OCI-LY7 (cell line): ENCODE results near the gene TIMM13. TPM values are rescaled to one million over a fixed set of nuclear protein-coding genes. Genes with fewer than 3 reads are reported as not detected.
A peak's percentile ranks its signal among the peaks of the same experiment; 100 is the strongest.

Source experiments
- BruUV-seq: library from RNA; stranded (reverse); fragments of 400-500 nt; replicated peaks from 2 replicates; lab custom pipeline; 2021; lab: Mats Ljungman, UMichigan
- CTCF ChIA-PET: fragments of 300-600 bp; sonication (Branson Sonifier 250); formaldehyde crosslinking; loops from one replicate; lab custom pipeline; 2022; ENCODE audit warnings: antibody characterized with exemption; ENCODE audit not compliant: unreplicated experiment; lab: Charles Lee
- POLR2A ChIA-PET: fragments of 300-600 bp; sonication (Branson Sonifier 250); formaldehyde crosslinking; loops from one replicate; lab custom pipeline; 2022; ENCODE audit warnings: antibody characterized with exemption; lab: Charles Lee
- DNase-seq: peaks from one replicate; pipeline ENCODE4 v3.0.0-alpha.2; 2015; ENCODE audit warnings: low spot score
- H2AFZ ChIP-seq: fragments of 200-600 bp; sonication (generic), shearing (Covaris generic); 2 replicates; pipeline ENCODE4 v1.6.1; 2014; ENCODE audit warnings: mild to moderate bottlenecking, antibody characterized with exemption, low read length, moderate library complexity
- H3K27ac ChIP-seq: fragments of 200-600 bp; sonication (generic); 2 replicates; pipeline ENCODE4 v1.5.1; 2014; ENCODE audit warnings: mixed run types, low read depth, mild to moderate bottlenecking, moderate library complexity, low read length, inconsistent platforms; ENCODE audit not compliant: poor library complexity, severe bottlenecking
- H3K36me3 ChIP-seq: fragments of 200-600 bp; sonication (generic); 2 replicates; pipeline ENCODE4 v1.6.1; 2014; ENCODE audit warnings: mild to moderate bottlenecking, antibody characterized with exemption, low read length, moderate library complexity, mixed read lengths; ENCODE audit not compliant: insufficient read depth
- H3K4me1 ChIP-seq: fragments of 200-600 bp; sonication (generic); 2 replicates; pipeline ENCODE4 v1.5.1; 2014; ENCODE audit warnings: mild to moderate bottlenecking, low read length; ENCODE audit not compliant: insufficient read depth, poor library complexity, severe bottlenecking
- H3K4me2 ChIP-seq: fragments of 200-600 bp; sonication (generic); 2 replicates; pipeline ENCODE4 v1.6.1; 2014; ENCODE audit warnings: mild to moderate bottlenecking, low read length
- H3K4me3 ChIP-seq: fragments of 200-600 bp; sonication (generic); 2 replicates; pipeline ENCODE4 v1.5.1; 2014; ENCODE audit warnings: mild to moderate bottlenecking, low read depth, low read length; ENCODE audit not compliant: poor library complexity, severe bottlenecking
- H3K79me2 ChIP-seq: fragments of 200-600 bp; sonication (generic); 2 replicates; pipeline ENCODE4 v1.6.1; 2016; ENCODE audit warnings: low read depth, mild to moderate bottlenecking, low read length, moderate library complexity, mixed read lengths; ENCODE audit not compliant: insufficient read depth
- H3K9me2 ChIP-seq: fragments of 200-600 bp; sonication (generic); 2 replicates; pipeline ENCODE4 v1.6.1; 2016; ENCODE audit warnings: mild to moderate bottlenecking, low read length, mixed read lengths; ENCODE audit not compliant: insufficient read depth
- H3K9me3 ChIP-seq: fragments of 200-600 bp; sonication (generic); 2 replicates; pipeline ENCODE4 v1.6.1; 2014; ENCODE audit warnings: mild to moderate bottlenecking, mixed run types, low read length, mixed read lengths
- H4K20me1 ChIP-seq: fragments of 200-600 bp; sonication (generic); 2 replicates; pipeline ENCODE4 v1.6.1; 2014; ENCODE audit warnings: mild to moderate bottlenecking, antibody characterized with exemption, low read length, moderate library complexity, mixed read lengths; ENCODE audit not compliant: insufficient read depth
- EZH2phosphoT487 ChIP-seq: fragments of 200-600 bp; sonication (generic); IDR thresholded peaks from 2 replicates; pipeline ENCODE4 v1.6.1; 2018; ENCODE audit warnings: low read depth, borderline replicate concordance, mild to moderate bottlenecking, mixed run types, antibody characterized with exemption, low read length, moderate library complexity, mixed read lengths
- intact Hi-C: fragments of 100-400 bp; cut with micrococcal nuclease; formaldehyde crosslinking; loops from one replicate; pipeline ENCODE4 v1.10.0; 2022; ENCODE audit not compliant: unreplicated experiment
- total RNA-seq, 2 experiments: library from RNA; depleted of rRNA in 1 of 2; stranded (reverse); fragments of >200 nt in 1 of 2; shearing (Covaris generic) in 1 of 2; gene quantifications; 2 replicates each; pipeline ENCODE4 v1.2.3, GENCODE V29; 2014 to 2022
- TF ChIP-seq, protein P1 (sequence below): fragments of 200-600 bp; sonication (generic); conservative IDR thresholded peaks from 2 replicates; pipeline ENCODE4 v1.5.1; 2014; ENCODE audit warnings: mild to moderate bottlenecking, antibody characterized with exemption, low read length, moderate library complexity, mixed read lengths

Gene TIMM13
- total RNA-seq, 2 experiments from 2014 or later: 55.4 to 120 TPM

DNA sequence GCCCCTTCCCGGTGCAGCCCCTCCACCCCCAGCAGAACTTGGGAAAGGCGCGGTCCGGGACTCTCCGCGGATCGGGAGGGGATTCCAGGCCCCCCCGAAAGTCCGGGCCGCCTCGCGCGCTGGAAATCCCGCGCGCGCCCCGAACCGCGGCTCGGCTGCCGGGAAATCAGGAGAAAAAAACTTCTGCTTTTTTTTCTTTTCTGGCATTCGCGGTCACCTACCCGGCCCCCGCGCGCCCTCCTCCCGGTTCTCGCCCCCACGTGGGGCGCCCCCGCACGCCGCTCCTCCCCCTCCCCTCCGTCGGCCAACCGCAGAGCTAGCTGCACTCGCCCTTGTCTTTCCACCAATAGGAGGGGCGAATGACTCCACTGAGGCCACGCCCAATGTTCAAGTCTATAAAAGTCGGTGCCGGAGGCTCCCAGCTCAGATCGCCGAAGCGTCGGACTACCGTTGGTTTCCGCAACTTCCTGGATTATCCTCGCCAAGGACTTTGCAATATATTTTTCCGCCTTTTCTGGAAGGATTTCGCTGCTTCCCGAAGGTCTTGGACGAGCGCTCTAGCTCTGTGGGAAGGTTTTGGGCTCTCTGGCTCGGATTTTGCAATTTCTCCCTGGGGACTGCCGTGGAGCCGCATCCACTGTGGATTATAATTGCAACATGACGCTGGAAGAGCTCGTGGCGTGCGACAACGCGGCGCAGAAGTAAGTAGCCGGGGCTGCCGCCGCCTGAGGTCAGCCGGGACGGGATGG lies 48.5 kb upstream of the TIMM13 start, which contains the start of gene GADD45B:
GADD45B (plus strand) TSS at position 426 of the 749 bp plus-strand sequence; CDS start at position 658, 232 bp downstream.
- H4K20me1 ChIP-seq: 0 out of 2 replicates have a peak, but pooled peaks cover 4% of the 10 kb centered on the region
- no TSS peak for BruUV-seq
- TF ChIP-seq, protein P1, sequence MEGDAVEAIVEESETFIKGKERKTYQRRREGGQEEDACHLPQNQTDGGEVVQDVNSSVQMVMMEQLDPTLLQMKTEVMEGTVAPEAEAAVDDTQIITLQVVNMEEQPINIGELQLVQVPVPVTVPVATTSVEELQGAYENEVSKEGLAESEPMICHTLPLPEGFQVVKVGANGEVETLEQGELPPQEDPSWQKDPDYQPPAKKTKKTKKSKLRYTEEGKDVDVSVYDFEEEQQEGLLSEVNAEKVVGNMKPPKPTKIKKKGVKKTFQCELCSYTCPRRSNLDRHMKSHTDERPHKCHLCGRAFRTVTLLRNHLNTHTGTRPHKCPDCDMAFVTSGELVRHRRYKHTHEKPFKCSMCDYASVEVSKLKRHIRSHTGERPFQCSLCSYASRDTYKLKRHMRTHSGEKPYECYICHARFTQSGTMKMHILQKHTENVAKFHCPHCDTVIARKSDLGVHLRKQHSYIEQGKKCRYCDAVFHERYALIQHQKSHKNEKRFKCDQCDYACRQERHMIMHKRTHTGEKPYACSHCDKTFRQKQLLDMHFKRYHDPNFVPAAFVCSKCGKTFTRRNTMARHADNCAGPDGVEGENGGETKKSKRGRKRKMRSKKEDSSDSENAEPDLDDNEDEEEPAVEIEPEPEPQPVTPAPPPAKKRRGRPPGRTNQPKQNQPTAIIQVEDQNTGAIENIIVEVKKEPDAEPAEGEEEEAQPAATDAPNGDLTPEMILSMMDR: no peak
- TF ChIP-seq EZH2phosphoT487: no peak
- POLR2A ChIA-PET: interaction anchor here (0.7 to 3.7 kb wide), 23 partner anchors 9 to 499 kb away, joined by 3 to 72 read pairs (median 4); partner anchors contain the start of gene GNG7
- no peaks in the 10 kb centered on the region for H3K9me2 ChIP-seq
- peak; percentile 99 for DNase-seq
- peak within 1 kb of the TSS; percentile 97 for H3K4me3 ChIP-seq
- peak within 1 kb of the TSS; percentile 91 for H3K27ac ChIP-seq
- H3K4me2 ChIP-seq: peak within 1 kb of the TSS; percentile 88
- intact Hi-C loops: loop anchor here (1.0 to 10.0 kb wide), 4 partner anchors 15 to 269 kb away; partner anchors contain the start of genes SLC39A3 and TIMM13
- peaks cover 29% of the 10 kb centered on the region for H3K79me2 ChIP-seq
- H3K9me3 ChIP-seq: no peaks in the 10 kb centered on the region
- CTCF ChIA-PET: interaction anchor here (0.6 to 1.2 kb wide), 6 partner anchors 9 to 149 kb away, joined by 3 to 4 read pairs (median 3); no protein-coding TSS in a partner anchor
- H3K36me3 ChIP-seq: peaks cover 17% of the 10 kb centered on the region
- H3K4me1 ChIP-seq: peaks cover 40% of the 10 kb centered on the region
- peak within 1 kb of the TSS; percentile 34; the same call in 1 of the 2 replicates for H2AFZ ChIP-seq

DNA sequence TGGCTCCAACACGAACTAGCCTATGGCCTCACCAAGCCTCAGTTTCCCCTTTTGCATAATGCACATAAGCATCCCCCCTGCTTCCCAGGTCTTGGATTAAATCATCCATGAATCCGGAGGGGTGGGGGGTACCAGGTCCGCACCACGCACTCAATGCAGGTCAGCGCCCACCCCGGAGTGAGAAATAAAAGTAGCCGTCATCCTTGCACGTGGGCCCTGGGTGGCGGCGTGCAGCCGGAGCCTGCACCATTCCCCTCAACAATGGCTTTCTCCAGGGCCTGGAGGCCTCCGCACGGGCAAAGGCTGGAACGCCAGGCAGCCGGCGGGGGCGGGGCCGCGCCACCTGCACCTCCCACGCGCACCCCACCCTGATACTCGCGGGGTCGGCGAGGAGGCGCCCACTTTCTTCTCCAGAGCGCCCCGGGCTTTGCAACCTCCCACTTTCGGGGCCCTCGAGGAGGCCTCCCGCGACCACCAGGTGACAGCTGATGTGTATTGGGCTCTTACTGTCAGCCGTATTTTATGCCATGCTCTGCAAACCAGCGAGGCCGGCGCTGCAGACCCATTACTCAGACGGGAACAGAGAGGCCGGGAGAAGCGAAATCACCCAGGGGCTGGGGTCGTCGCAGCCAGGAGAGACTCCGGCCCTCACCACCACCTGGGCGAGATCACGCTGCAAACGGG lies 47.8 kb upstream of the TIMM13 start:
- Histone ChIP-seq H3K79me2 (peaks cover 28% of the 10 kb centered on the region), H2AFZ (peak overlapping the region; percentile 34; the same call in 1 of the 2 replicates), H3K36me3 (peaks cover 17% of the 10 kb centered on the region), H3K9me3 (no peaks in the 10 kb centered on the region), H3K4me1 (peaks cover 37% of the 10 kb centered on the region), H3K27ac (peak overlapping the region; percentile 67), H3K4me2 (peak overlapping the region; percentile 88), H3K4me3 (peak overlapping the region; percentile 97), H4K20me1 (0 out of 2 replicates have a peak, but pooled peaks cover 4% of the 10 kb centered on the region), H3K9me2 (no peaks in the 10 kb centered on the region)
- BruUV-seq: no TSS peak
- intact Hi-C loops: loop anchor here (1.0 to 10.0 kb wide), 4 partner anchors 16 to 270 kb away; partner anchors contain the start of genes SLC39A3 and TIMM13
- CTCF ChIA-PET: interaction anchor here (0.9 to 1.1 kb wide), 3 partner anchors 21 to 136 kb away, joined by 3 to 4 read pairs (median 3); no protein-coding TSS in a partner anchor
- TF ChIP-seq, protein P1: no peak
- TF ChIP-seq EZH2phosphoT487: no peak
- DNase-seq: peak; percentile 76
- POLR2A ChIA-PET: interaction anchor here (0.9 to 3.7 kb wide), 18 partner anchors 9 to 499 kb away, joined by 3 to 72 read pairs (median 4); no protein-coding TSS in a partner anchor
